Measurements from ENCODE around the gene TPT1. TPM values are rescaled to one million over a fixed set of nuclear protein-coding genes. Genes with fewer than 3 reads are reported as not detected.
A peak's percentile ranks its signal among the peaks of the same experiment; 100 is the strongest.

The TPT1 gene
- total and polyA plus RNA-seq, 2 experiments from 2014 or later, result 1,047 to 6,453 TPM

- Histone ChIP-seq H3K27me3 (no peaks in the 10 kb centered on the region), H3K79me2 (peaks cover 35% of the 10 kb centered on the region), H2AFZ (no peak overlapping the region), H3K9me2 (replicated peaks; ENCODE audit: insufficient read depth) (no peaks in the 10 kb centered on the region), H3K4me1 (ENCODE audit: insufficient read depth) (peaks cover 8% of the 10 kb centered on the region), H3K9me3 (ENCODE audit: low read depth) (no peaks in the 10 kb centered on the region), H4K20me1 (ENCODE audit: insufficient read depth, poor library complexity, severe bottlenecking) (peaks cover 36% of the 10 kb centered on the region), H3K4me3 (no peak overlapping the region), H3K27ac (no peak overlapping the region), H3K36me3 (replicated peaks; ENCODE audit: insufficient read depth, low read depth) (peaks cover 3% of the 10 kb centered on the region), H3K4me2 (no peak overlapping the region)
- DNase-seq (ENCODE audit: low spot score), result no peak
- 51% methylated on average over 3 of the region's 3 CpGs for WGBS (ENCODE audit: low lambda C conversion rate, missing lambda C conversion rate)
- TF ChIP-seq CTCF (IDR thresholded peaks at IDR 0.05; ENCODE audit: poor library complexity) (no peak), EZH2phosphoT487 (IDR thresholded peaks at IDR 0.05; ENCODE audit: low read depth, severe bottlenecking, unreplicated experiment) (no peak), EZH2 (IDR thresholded peaks at IDR 0.05; ENCODE audit: borderline replicate concordance) (no peak)
Observed at GRCh38 chr13:45333251-45333976, 7.6 kb downstream of the TPT1 start.

GRCh38 chr13:45332831-45333219 is 8.2 kb downstream of the TPT1 start:
- Histone ChIP-seq H3K79me2 (peaks cover 29% of the 10 kb centered on the region), H3K36me3 (replicated peaks; ENCODE audit: insufficient read depth, low read depth) (no peaks in the 10 kb centered on the region), H3K27me3 (no peaks in the 10 kb centered on the region), H3K4me1 (ENCODE audit: insufficient read depth) (peaks cover 3% of the 10 kb centered on the region), H3K9me3 (ENCODE audit: low read depth) (no peaks in the 10 kb centered on the region), H3K9me2 (replicated peaks; ENCODE audit: insufficient read depth) (no peaks in the 10 kb centered on the region), H2AFZ (no peak overlapping the region), H3K4me3 (no peak overlapping the region), H4K20me1 (ENCODE audit: insufficient read depth, poor library complexity, severe bottlenecking) (peaks cover 30% of the 10 kb centered on the region), H3K27ac (no peak overlapping the region), H3K4me2 (no peak overlapping the region)
- DNase-seq (ENCODE audit: low spot score), result no peak
- 96% methylated on average over 3 of the region's 3 CpGs for WGBS (ENCODE audit: low lambda C conversion rate, missing lambda C conversion rate)
- no peak for TF ChIP-seq EZH2 (IDR thresholded peaks at IDR 0.05; ENCODE audit: borderline replicate concordance)
- TF ChIP-seq EZH2phosphoT487 (IDR thresholded peaks at IDR 0.05; ENCODE audit: low read depth, severe bottlenecking, unreplicated experiment), result no peak
- TF ChIP-seq CTCF (IDR thresholded peaks at IDR 0.05; ENCODE audit: poor library complexity), result no peak

GRCh38 chr13:45332036-45332830 is 8.8 kb downstream of the TPT1 start:
- DNase-seq (ENCODE audit: low spot score), result no peak
- Histone ChIP-seq H3K4me3 (no peak overlapping the region), H3K4me2 (no peak overlapping the region), H3K9me2 (replicated peaks; ENCODE audit: insufficient read depth) (no peaks in the 10 kb centered on the region), H3K9me3 (ENCODE audit: low read depth) (no peaks in the 10 kb centered on the region), H4K20me1 (ENCODE audit: insufficient read depth, poor library complexity, severe bottlenecking) (peaks cover 24% of the 10 kb centered on the region), H3K27me3 (no peaks in the 10 kb centered on the region), H2AFZ (no peak overlapping the region), H3K27ac (peak overlapping the region; percentile 35), H3K4me1 (ENCODE audit: insufficient read depth) (peaks cover 3% of the 10 kb centered on the region), H3K79me2 (peaks cover 23% of the 10 kb centered on the region), H3K36me3 (replicated peaks; ENCODE audit: insufficient read depth, low read depth) (no peaks in the 10 kb centered on the region)
- 87% methylated on average over 2 of the region's 2 CpGs for WGBS (ENCODE audit: low lambda C conversion rate, missing lambda C conversion rate)
- TF ChIP-seq CTCF (IDR thresholded peaks at IDR 0.05; ENCODE audit: poor library complexity) (no peak), EZH2phosphoT487 (IDR thresholded peaks at IDR 0.05; ENCODE audit: low read depth, severe bottlenecking, unreplicated experiment) (no peak), EZH2 (IDR thresholded peaks at IDR 0.05; ENCODE audit: borderline replicate concordance) (no peak)
